ENCODE measurements around the gene NDUFA12. TPM values are rescaled to one million over a fixed set of nuclear protein-coding genes. Genes with fewer than 3 reads are reported as not detected.

NDUFA12 gene
- total and polyA plus RNA-seq, 2 of the 4 experiments (the other 2 are of a cell fraction): 116 to 135 TPM

DNA sequence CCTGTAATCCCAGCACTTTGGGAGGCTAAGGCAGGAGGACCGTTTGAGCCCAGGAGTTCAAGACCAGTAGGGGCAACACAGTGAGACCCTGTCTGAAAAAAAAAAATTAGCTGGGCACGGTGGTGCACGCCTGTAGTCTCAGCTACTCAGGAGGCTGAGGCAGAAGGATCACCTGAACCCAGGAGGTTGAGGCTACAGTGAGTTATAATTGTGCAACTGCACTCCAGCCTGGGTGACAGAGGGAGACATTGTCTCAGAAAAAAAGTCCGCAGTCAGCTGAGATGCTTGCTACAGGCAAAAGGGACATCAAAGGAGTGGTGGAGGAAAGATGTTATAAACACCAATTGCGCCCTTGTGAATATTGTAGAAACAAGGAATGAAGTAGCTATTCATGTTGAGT lies 77.8 kb downstream of the NDUFA12 start:
- WGBS, 2 experiments (ENCODE audit: extremely low coverage in 2 of 2, insufficient read length in 1 of 2): 54% methylated on average over 2 of the region's 5 CpGs; no CpG with 5 or more reads in 1 of the 2 experiments
- Histone ChIP-seq H3K9ac (ENCODE audit: low read depth, low read length) (no peak overlapping the region), H3K27me3 (ENCODE audit: control insufficient read depth, insufficient read depth, low read length) (peaks cover 2% of the 10 kb centered on the region), H2AK5ac (ENCODE audit: low read depth, low read length) (no peak overlapping the region), H2AFZ (replicated peaks; ENCODE audit: low read length, poor library complexity) (no peak overlapping the region), H3K56ac (ENCODE audit: extremely low read depth, insufficient read depth, low read length) (no peak overlapping the region), H2BK15ac (ENCODE audit: low read depth, low read length) (no peak overlapping the region), H4K8ac (ENCODE audit: low read depth in 2 of 2, low read length in 2 of 2) (no peak overlapping the region), H4K20me1 (ENCODE audit: insufficient read depth, low read length) (no peaks in the 10 kb centered on the region), H4K5ac (ENCODE audit: low read depth, low read length) (no peak overlapping the region), H3K4me3 (ENCODE audit: insufficient read depth, low read depth, low read length) (no peak overlapping the region), H2BK20ac (ENCODE audit: low read depth, low read length) (no peak overlapping the region), H3K9me3 (ENCODE audit: control insufficient read depth, insufficient read depth, low read length) (no peaks in the 10 kb centered on the region), H3K4ac (ENCODE audit: low read depth, low read length) (no peak overlapping the region), H3K18ac (ENCODE audit: low read depth, low read length) (no peak overlapping the region), H3K79me1 (ENCODE audit: low read depth in 1 of 2, low read length in 2 of 2) (no peaks in the 10 kb centered on the region), H3K36me3 (ENCODE audit: control insufficient read depth, insufficient read depth, low read length) (no peaks in the 10 kb centered on the region), H3K27ac (ENCODE audit: insufficient read depth, low read length) (no peak overlapping the region), H3K4me2 (ENCODE audit: low read depth, low read length) (no peak overlapping the region), H4K91ac (ENCODE audit: insufficient read depth, low read depth, low read length) (no peak overlapping the region), H2AK9ac (replicated peaks; ENCODE audit: low read depth, low read length, poor library complexity) (no peak overlapping the region), H3K14ac (replicated peaks; ENCODE audit: low read depth, low read length) (no peak overlapping the region), H3K23ac (ENCODE audit: low read depth, low read length) (no peak overlapping the region), H3K4me1 (ENCODE audit: control insufficient read depth, insufficient read depth, low read length) (no peaks in the 10 kb centered on the region), H2BK120ac (ENCODE audit: low read depth, low read length) (no peak overlapping the region), H3K9me1 (ENCODE audit: insufficient read depth, low read length) (no peaks in the 10 kb centered on the region), H2BK5ac (ENCODE audit: low read depth, low read length, poor library complexity, severe bottlenecking) (no peak overlapping the region)
- in situ Hi-C loops (cut with MboI; ENCODE audit: low sequenced_read_pairs): no loop called here
- TF ChIP-seq FOS (IDR thresholded peaks at IDR 0.05; ENCODE audit: low read depth, low read length) (no peak), MAFK (IDR thresholded peaks at IDR 0.05; ENCODE audit: low read depth, low read length) (no peak), MXI1 (IDR thresholded peaks at IDR 0.05; ENCODE audit: borderline replicate concordance, low read depth, low read length) (no peak), RCOR1 (IDR thresholded peaks at IDR 0.05; ENCODE audit: insufficient replicate concordance, low read length) (no peak), POLR2A (IDR thresholded peaks at IDR 0.05; ENCODE audit: low read depth, low read length) (no peak), CEBPB (IDR thresholded peaks at IDR 0.05; ENCODE audit: low read depth, low read length) (no peak), RAD21 (IDR thresholded peaks at IDR 0.05; ENCODE audit: low read length) (no peak), BHLHE40 (IDR thresholded peaks at IDR 0.05; ENCODE audit: low read depth, low read length) (no peak), MAZ (IDR thresholded peaks at IDR 0.05; ENCODE audit: borderline replicate concordance, low read depth, low read length) (no peak), NFE2L2 (IDR thresholded peaks at IDR 0.05; ENCODE audit: low read depth, low read length) (no peak), CHD1 (IDR thresholded peaks at IDR 0.05; ENCODE audit: low read depth, low read length) (no peak), RFX5 (IDR thresholded peaks at IDR 0.05; ENCODE audit: low read depth, low read length) (no peak), SMC3 (IDR thresholded peaks at IDR 0.05; ENCODE audit: low read depth, low read length) (no peak)
- TF ChIP-seq, protein P1, sequence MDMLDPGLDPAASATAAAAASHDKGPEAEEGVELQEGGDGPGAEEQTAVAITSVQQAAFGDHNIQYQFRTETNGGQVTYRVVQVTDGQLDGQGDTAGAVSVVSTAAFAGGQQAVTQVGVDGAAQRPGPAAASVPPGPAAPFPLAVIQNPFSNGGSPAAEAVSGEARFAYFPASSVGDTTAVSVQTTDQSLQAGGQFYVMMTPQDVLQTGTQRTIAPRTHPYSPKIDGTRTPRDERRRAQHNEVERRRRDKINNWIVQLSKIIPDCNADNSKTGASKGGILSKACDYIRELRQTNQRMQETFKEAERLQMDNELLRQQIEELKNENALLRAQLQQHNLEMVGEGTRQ (IDR thresholded peaks at IDR 0.05; ENCODE audit: low read depth, low read length): no peak
- TF ChIP-seq, protein P2, sequence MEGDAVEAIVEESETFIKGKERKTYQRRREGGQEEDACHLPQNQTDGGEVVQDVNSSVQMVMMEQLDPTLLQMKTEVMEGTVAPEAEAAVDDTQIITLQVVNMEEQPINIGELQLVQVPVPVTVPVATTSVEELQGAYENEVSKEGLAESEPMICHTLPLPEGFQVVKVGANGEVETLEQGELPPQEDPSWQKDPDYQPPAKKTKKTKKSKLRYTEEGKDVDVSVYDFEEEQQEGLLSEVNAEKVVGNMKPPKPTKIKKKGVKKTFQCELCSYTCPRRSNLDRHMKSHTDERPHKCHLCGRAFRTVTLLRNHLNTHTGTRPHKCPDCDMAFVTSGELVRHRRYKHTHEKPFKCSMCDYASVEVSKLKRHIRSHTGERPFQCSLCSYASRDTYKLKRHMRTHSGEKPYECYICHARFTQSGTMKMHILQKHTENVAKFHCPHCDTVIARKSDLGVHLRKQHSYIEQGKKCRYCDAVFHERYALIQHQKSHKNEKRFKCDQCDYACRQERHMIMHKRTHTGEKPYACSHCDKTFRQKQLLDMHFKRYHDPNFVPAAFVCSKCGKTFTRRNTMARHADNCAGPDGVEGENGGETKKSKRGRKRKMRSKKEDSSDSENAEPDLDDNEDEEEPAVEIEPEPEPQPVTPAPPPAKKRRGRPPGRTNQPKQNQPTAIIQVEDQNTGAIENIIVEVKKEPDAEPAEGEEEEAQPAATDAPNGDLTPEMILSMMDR (conservative IDR thresholded peaks at IDR 0.05; ENCODE audit: low read depth, low read length): no peak
- TF ChIP-seq, protein P3, sequence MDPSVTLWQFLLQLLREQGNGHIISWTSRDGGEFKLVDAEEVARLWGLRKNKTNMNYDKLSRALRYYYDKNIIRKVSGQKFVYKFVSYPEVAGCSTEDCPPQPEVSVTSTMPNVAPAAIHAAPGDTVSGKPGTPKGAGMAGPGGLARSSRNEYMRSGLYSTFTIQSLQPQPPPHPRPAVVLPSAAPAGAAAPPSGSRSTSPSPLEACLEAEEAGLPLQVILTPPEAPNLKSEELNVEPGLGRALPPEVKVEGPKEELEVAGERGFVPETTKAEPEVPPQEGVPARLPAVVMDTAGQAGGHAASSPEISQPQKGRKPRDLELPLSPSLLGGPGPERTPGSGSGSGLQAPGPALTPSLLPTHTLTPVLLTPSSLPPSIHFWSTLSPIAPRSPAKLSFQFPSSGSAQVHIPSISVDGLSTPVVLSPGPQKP (IDR thresholded peaks at IDR 0.05; ENCODE audit: borderline replicate concordance, low read depth, low read length): no peak
- DNase-seq (no peak), ATAC-seq (ENCODE audit: low read depth) (no peak)
- intact Hi-C loops (cut with micrococcal nuclease): no loop called here
- dilution Hi-C loops (cut with HindIII; ENCODE audit: low sequenced_read_pairs, unreplicated experiment): no loop called here
- POLR2A ChIA-PET (ENCODE audit: unreplicated experiment): no interaction called here
- CTCF ChIA-PET: no interaction called here
- no TSS peak for BruUV-seq (replicated peaks)
